Lung microvascular endothelial cell (primary cell): ENCODE data around the gene PPP1R9A. TPM values are rescaled to one million over a fixed set of nuclear protein-coding genes. Genes with fewer than 3 reads are reported as not detected.
A peak's percentile ranks its signal among the peaks of the same experiment; 100 is the strongest.

Experiments used
- DNase-seq, 2 donors: peaks; one replicate each; pipeline versions ENCODE4 v3.0.0 to v3.0.0-alpha.2; 2010; ENCODE audit warnings: low read depth in 2 of 2
- total RNA-seq: library from RNA; depleted of rRNA; stranded (reverse); fragments of >200 nt; gene quantifications from 2 replicates; pipeline ENCODE4 v1.2.1, GENCODE V29; 2014

The PPP1R9A gene
- total RNA-seq, 1 donor from 2014 or later: 9.9 TPM

- no peak for DNase-seq
Measured at GRCh38 chr7:95095966-95096540, 188.7 kb downstream of the PPP1R9A start.

- DNase-seq: no peak
Measured at GRCh38 chr7:95097291-95097690, 189.9 kb downstream of the PPP1R9A start.

GRCh38 chr7:95097851-95098250, 190.5 kb downstream of the PPP1R9A start:
- no peak for DNase-seq

GRCh38 chr7:95099106-95099505, 191.7 kb downstream of the PPP1R9A start:
- no peak for DNase-seq

- DNase-seq: no peak
Measured at GRCh38 chr7:95101422-95101821, 194.0 kb downstream of the PPP1R9A start.

- DNase-seq: peak in 1 of 2 donors; percentile 36
Measured at GRCh38 chr7:95102662-95103061, 195.3 kb downstream of the PPP1R9A start.

GRCh38 chr7:95104739-95105138, 197.3 kb downstream of the PPP1R9A start:
- peak; percentile 13 to 80 for DNase-seq

- peak in 1 of 2 donors; percentile 53 for DNase-seq
Measured at GRCh38 chr7:95105627-95106026, 198.2 kb downstream of the PPP1R9A start.

- no peak for DNase-seq
Measured at GRCh38 chr7:95106401-95106800, 199.0 kb downstream of the PPP1R9A start.

- DNase-seq: no peak
Measured at GRCh38 chr7:95110707-95111106, 203.3 kb downstream of the PPP1R9A start.

GRCh38 chr7:95113590-95113989, 206.2 kb downstream of the PPP1R9A start:
- DNase-seq: no peak

GRCh38 chr7:95126053-95126709, 218.8 kb downstream of the PPP1R9A start:
- peak in 1 of 2 donors; percentile 96 for DNase-seq

GRCh38 chr7:95132500-95132899, 225.1 kb downstream of the PPP1R9A start:
- DNase-seq: no peak

GRCh38 chr7:95139922-95140321, 232.5 kb downstream of the PPP1R9A start:
- no peak for DNase-seq

- DNase-seq: no peak
Measured at GRCh38 chr7:95141755-95142154, 234.4 kb downstream of the PPP1R9A start.

- peak in 1 of 2 donors; percentile 83 for DNase-seq
Measured at GRCh38 chr7:95144256-95144655, 236.9 kb downstream of the PPP1R9A start.

GRCh38 chr7:95155965-95156364, 248.6 kb downstream of the PPP1R9A start:
- no peak for DNase-seq

- no peak for DNase-seq
Measured at GRCh38 chr7:95157381-95157780, 250.0 kb downstream of the PPP1R9A start.

GRCh38 chr7:95169678-95170077, 262.3 kb downstream of the PPP1R9A start:
- DNase-seq: peak in 1 of 2 donors; percentile 86

- DNase-seq: no peak
Measured at GRCh38 chr7:95172420-95172819, 265.0 kb downstream of the PPP1R9A start.

GRCh38 chr7:95190515-95190914, 283.1 kb downstream of the PPP1R9A start:
- no peak for DNase-seq

- DNase-seq: no peak
Measured at GRCh38 chr7:95191795-95192194, 284.4 kb downstream of the PPP1R9A start.

GRCh38 chr7:95198863-95199262, 291.5 kb downstream of the PPP1R9A start:
- no peak for DNase-seq
